Esophagus squamous epithelium (tissue), 5 donors: ENCODE data around the gene SUSD1. TPM values are rescaled to one million over a fixed set of nuclear protein-coding genes. Genes with fewer than 3 reads are reported as not detected.
A peak's percentile ranks its signal among the peaks of the same experiment; 100 is the strongest.

Experiments used
- DNase-seq: peaks from one replicate; lab custom pipeline; 2025; lab: John Stamatoyannopoulos, UW
- H3K27ac ChIP-seq, 4 donors: fragments of 200-600 bp; sonication (generic); one replicate each; pipeline ENCODE4 v1.5.1; 2016 to 2019; ENCODE audit warnings: mild to moderate bottlenecking in 1 of 4
- H3K27me3 ChIP-seq, 4 donors: fragments of 200-600 bp; sonication (generic); 1 replicate in 3 of 4; 2 replicates in 1 of 4; pipeline versions ENCODE4 v1.5.1 to v1.6.0; 2017 to 2021; ENCODE audit warnings: antibody characterized with exemption in 1 of 4
- H3K36me3 ChIP-seq, 3 donors: fragments of 200-600 bp; sonication (generic); one replicate each; pipeline ENCODE4 v1.5.1; 2016 to 2019
- H3K4me1 ChIP-seq, 3 donors: fragments of 200-600 bp; sonication (generic); one replicate each; pipeline ENCODE4 v1.5.1; 2017 to 2019
- H3K4me3 ChIP-seq, 4 donors: fragments of 200-600 bp; sonication (generic); 1 replicate in 3 of 4; 2 replicates in 1 of 4; pipeline ENCODE4 v1.5.1; 2016 to 2019; ENCODE audit warnings: mild to moderate bottlenecking in 2 of 4, moderate library complexity in 1 of 4
- H3K9me3 ChIP-seq, 3 donors: fragments of 200-600 bp; sonication (generic); one replicate each; pipeline ENCODE4 v1.5.1; 2016 to 2019
- CTCF ChIP-seq, 6 experiments: fragments of 450-650 bp in 4 of 6; fragments of 200-600 bp in 2 of 6; sonication (generic) in 2 of 6; IDR thresholded peaks; one replicate each; pipeline ENCODE4 v1.5.1; 2016 to 2019; ENCODE audit warnings: antibody characterized with exemption in 6 of 6, mild to moderate bottlenecking in 4 of 6, moderate library complexity in 4 of 6
- POLR2A ChIP-seq, 4 donors: fragments of 450-650 bp; IDR thresholded peaks; one replicate each; pipeline ENCODE4 v1.6.1; 2017; ENCODE audit warnings: antibody characterized with exemption in 4 of 4, mild to moderate bottlenecking in 4 of 4, moderate library complexity in 3 of 4
- WGBS, 2 donors: methylation state at CpG; one replicate each; pipeline ENCODE4 v1.1.5; 2018; 5-methylcytosine and 5-hydroxymethylcytosine counted together
- intact Hi-C: fragments of 100-400 bp; cut with DNase I; formaldehyde crosslinking; loops from one replicate; pipeline ENCODE4 v1.15.0; 2022
- total RNA-seq, 4 donors: library from RNA; depleted of rRNA; stranded (reverse); fragments of >200 nt; gene quantifications; one replicate each; pipeline ENCODE4 v1.1.0, GENCODE V29; 2016
- donor health status: DM: yes; HTN: yes; CAD: no.

SUSD1 gene
- total RNA-seq, 4 donors from 2014 or later: 5.6 to 6.6 (median 6.5) TPM

- DNase-seq: no peak
- Histone ChIP-seq H3K9me3 (no peaks in the 10 kb centered on the region), H3K4me3 (no peak overlapping the region), H3K27ac (no peak overlapping the region), H3K4me1 (peaks cover 0 to 16% (median 0%) of the 10 kb centered on the region in 3 donors), H3K27me3 (no peaks in the 10 kb centered on the region), H3K36me3 (no peaks in the 10 kb centered on the region)
- intact Hi-C loops: no loop called here
- 33% methylated on average over 1 of the region's 1 CpG for WGBS, 2 donors
- no peak for TF ChIP-seq CTCF (IDR thresholded peaks at IDR 0.05)
- TF ChIP-seq POLR2A (IDR thresholded peaks at IDR 0.05): no peak
Measured at GRCh38 chr9:112145886-112146285, 29.2 kb downstream of the SUSD1 start.

- Histone ChIP-seq H3K27ac (no peak overlapping the region), H3K9me3 (no peaks in the 10 kb centered on the region), H3K36me3 (no peaks in the 10 kb centered on the region), H3K27me3 (no peaks in the 10 kb centered on the region), H3K4me1 (peaks cover 0 to 23% (median 0%) of the 10 kb centered on the region in 3 donors), H3K4me3 (no peak overlapping the region)
- no peak for DNase-seq
- 81 to 94% methylated on average over 2 of the region's 2 CpGs for WGBS, 2 donors
- intact Hi-C loops: no loop called here
- TF ChIP-seq CTCF (IDR thresholded peaks at IDR 0.05) (no peak), POLR2A (IDR thresholded peaks at IDR 0.05) (no peak)
Measured at GRCh38 chr9:112144807-112145206, 30.3 kb downstream of the SUSD1 start.

- intact Hi-C loops: no loop called here
- whole genome bisulfite sequencing, 2 donors: 53 to 62% methylated on average over 3 of the region's 3 CpGs
- no peak overlapping the region for H3K27ac ChIP-seq
- no peaks in the 10 kb centered on the region for H3K27me3 ChIP-seq
- H3K36me3 ChIP-seq: no peaks in the 10 kb centered on the region
- H3K4me3 ChIP-seq: no peak overlapping the region
- DNase-seq: no peak
- no peaks in the 10 kb centered on the region for H3K9me3 ChIP-seq
- no peak for TF ChIP-seq CTCF (IDR thresholded peaks at IDR 0.05)
- no peak for TF ChIP-seq POLR2A (IDR thresholded peaks at IDR 0.05)
- H3K4me1 ChIP-seq: peaks cover 0 to 21% (median 0%) of the 10 kb centered on the region in 3 donors
Measured at GRCh38 chr9:112142420-112142819, 32.7 kb downstream of the SUSD1 start.

GRCh38 chr9:112140936-112141335 is 34.2 kb downstream of the SUSD1 start:
- TF ChIP-seq POLR2A (IDR thresholded peaks at IDR 0.05) (no peak), CTCF (IDR thresholded peaks at IDR 0.05) (no peak)
- 79 to 92% methylated on average over 2 of the region's 2 CpGs for WGBS, 2 donors
- intact Hi-C loops: no loop called here
- Histone ChIP-seq H3K27me3 (no peaks in the 10 kb centered on the region), H3K27ac (peak overlapping the region in 1 of 4 donors; percentile 48), H3K36me3 (no peaks in the 10 kb centered on the region), H3K4me1 (peaks cover 0 to 18% (median 3%) of the 10 kb centered on the region in 3 donors), H3K9me3 (no peaks in the 10 kb centered on the region), H3K4me3 (no peak overlapping the region)
- no peak for DNase-seq

- no peaks in the 10 kb centered on the region for H3K27me3 ChIP-seq
- H3K4me1 ChIP-seq: peaks cover 0 to 20% (median 4%) of the 10 kb centered on the region in 3 donors
- 91 to 92% methylated on average over 3 of the region's 3 CpGs for WGBS, 2 donors
- H3K27ac ChIP-seq: no peak overlapping the region
- intact Hi-C loops: no loop called here
- H3K9me3 ChIP-seq: peaks cover 0 to 10% (median 0%) of the 10 kb centered on the region in 3 donors
- H3K4me3 ChIP-seq: no peak overlapping the region
- no peak for DNase-seq
- TF ChIP-seq CTCF (IDR thresholded peaks at IDR 0.05) (no peak), POLR2A (IDR thresholded peaks at IDR 0.05) (no peak)
- H3K36me3 ChIP-seq: no peaks in the 10 kb centered on the region
Measured at GRCh38 chr9:112137066-112137465, 38.0 kb downstream of the SUSD1 start.
